GM12874 (cell line): ENCODE data around the gene GPR12.

ENCODE experiments used
- CTCF ChIP-seq: IDR thresholded peaks from 2 replicates; pipeline ENCODE4 v1.5.1; 2011; ENCODE audit warnings: low read depth, mild to moderate bottlenecking, control low read depth, low read length, moderate library complexity; ENCODE audit not compliant: insufficient read depth

Gene GPR12

GRCh38 chr13:26721251-26722121, 39.1 kb downstream of the GPR12 start:
- no peak for TF ChIP-seq CTCF

DNA sequence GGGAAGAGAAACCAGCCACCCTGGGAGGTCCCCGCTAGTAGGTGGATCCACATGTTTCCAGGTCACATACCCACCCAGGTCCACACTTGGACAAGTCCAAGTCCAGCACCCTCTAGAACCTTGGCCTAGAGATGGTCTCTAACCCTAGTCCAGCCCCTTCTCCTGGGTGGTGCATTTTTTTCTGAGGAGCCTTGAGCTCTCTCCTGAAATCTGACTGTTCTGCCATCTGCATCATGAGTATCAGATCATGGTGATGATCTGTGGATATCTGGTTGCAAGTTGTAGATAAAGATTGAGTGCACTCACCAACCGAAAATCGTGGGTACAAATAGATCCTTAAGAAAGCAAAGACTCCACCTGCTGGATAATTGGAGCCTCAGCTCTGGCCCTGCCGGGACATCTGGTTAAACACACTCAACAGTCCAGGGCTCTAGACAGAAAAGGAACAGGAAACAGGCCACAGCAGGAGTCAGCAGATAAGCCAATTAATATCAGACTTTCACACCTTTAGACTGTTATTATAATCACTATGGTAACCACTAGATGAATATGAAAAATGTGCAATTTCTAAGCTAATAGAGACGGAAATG, 41.1 kb downstream of the GPR12 start:
- no peak for TF ChIP-seq CTCF

DNA sequence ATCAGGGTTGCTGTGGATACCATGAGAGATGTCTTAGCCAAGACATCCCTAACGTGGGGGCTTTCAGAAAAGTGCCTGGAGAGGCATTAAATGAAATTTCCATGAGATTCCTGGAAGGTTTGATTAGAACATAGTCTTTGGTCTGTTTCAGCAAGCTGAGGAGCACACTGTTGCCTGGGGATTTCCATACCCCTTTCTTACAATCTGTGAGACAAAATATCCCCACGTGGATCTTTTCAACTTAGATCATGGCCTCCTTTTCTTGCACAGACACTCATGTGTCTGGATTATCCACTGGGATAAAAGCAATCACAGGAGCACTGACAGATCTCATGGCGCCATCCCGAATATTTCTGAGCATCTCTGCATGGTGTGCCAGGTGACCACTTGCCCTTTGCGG, 41.7 kb downstream of the GPR12 start:
- no peak for TF ChIP-seq CTCF

DNA sequence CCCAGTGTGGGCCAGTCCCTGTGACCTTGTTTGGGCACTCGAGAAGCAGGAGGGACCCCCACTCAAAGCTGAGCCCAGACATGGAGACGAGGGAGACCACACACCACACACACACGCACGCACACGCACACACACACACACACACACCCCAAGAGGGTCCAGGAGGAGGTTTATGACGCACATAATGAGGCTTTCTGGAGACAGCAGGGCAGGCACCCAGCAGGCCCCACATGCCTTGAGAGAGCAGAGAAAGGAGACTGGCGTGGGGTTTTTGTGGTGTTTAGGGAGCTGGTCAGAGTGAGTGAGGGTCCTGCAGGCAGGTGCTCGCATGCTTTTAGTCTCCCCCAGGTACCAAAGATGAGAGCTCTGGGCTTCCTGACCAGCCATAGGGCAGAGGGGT, 42.4 kb downstream of the GPR12 start:
- TF ChIP-seq CTCF: no peak

DNA sequence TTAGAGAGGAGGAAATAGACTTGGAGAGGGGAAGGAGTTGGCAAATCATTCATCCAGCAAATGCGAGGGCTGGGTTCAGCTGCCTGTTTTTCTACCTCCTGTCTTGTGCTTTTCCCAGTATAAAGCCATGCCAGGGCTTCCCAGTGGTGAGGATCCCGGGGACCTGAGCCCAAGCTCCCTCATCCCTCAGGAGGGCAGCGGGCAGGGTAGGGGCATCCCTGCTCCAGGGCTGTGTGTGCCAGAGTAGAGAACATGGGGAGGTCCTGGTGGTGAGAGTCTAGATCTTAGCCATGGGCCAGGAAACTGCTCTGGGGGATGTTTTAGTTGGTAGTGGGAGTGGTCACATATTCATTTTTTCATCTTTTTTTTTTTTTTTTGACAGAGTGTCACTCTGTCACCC, 43.6 kb downstream of the GPR12 start:
- TF ChIP-seq CTCF: no peak

DNA sequence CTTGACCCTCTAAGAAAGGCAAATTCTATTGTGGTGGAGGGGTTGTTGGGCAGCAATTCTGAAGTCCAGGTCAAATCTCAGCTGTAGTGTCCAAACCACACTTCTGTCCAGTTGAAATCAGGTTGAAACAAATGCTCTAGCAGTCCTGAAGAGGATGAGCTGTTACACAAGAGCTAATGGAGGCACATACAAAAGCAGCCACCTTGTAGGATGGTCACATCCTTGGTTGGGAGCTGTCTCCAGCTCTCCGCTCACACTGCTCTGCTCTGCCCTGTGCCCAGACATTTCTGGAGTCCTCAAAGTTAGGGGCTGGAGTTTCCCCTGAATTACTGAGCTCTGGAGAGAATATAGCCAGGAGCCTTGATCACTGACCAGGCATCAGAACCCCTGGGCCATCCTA, 47.2 kb downstream of the GPR12 start:
- no peak for TF ChIP-seq CTCF

GRCh38 chr13:26711211-26711610, 49.4 kb downstream of the GPR12 start:
- TF ChIP-seq CTCF: no peak
